MCF 10A (cell line): ENCODE results near the gene ADAM21. TPM values are rescaled to one million over a fixed set of nuclear protein-coding genes. Genes with fewer than 3 reads are reported as not detected.
"Not testable (repeated sequence)": the region's sequence is repeated elsewhere in the genome, so short reads cannot be mapped to it uniquely, and the experiment has no call there.

Source experiments
- BruUV-seq: library from RNA; stranded (reverse); fragments of 400-500 nt; replicated peaks from 2 replicates; lab custom pipeline; 2021; lab: Mats Ljungman, UMichigan
- CTCF ChIA-PET: fragments of 300-600 bp; sonication (Branson Sonifier 250); formaldehyde crosslinking; extraction: SDS; loops from one replicate; lab custom pipeline; 2021; ENCODE audit warnings: antibody characterized with exemption, inconsistent platforms; lab: Yijun Ruan, JAX
- POLR2A ChIA-PET: fragments of 300-600, 350-650 bp; sonication (Branson Sonifier 250); formaldehyde crosslinking; extraction: SDS; loops from one replicate; lab custom pipeline; 2020; ENCODE audit warnings: antibody characterized with exemption, inconsistent platforms; lab: Yijun Ruan, JAX
- DNase-seq: peaks from one replicate; pipeline ENCODE4 v3.0.0-alpha.2; 2018; ENCODE audit not compliant: unreplicated experiment
- H3K27ac Mint-ChIP-seq: one replicate; pipeline ENCODE4 v1.8.0; 2022; ENCODE audit warnings: mild to moderate bottlenecking, low read depth, mixed read lengths; ENCODE audit not compliant: unreplicated experiment
- H3K27me3 Mint-ChIP-seq: one replicate; pipeline ENCODE4 v1.8.0; 2022; ENCODE audit warnings: mixed read lengths; ENCODE audit not compliant: insufficient read depth, unreplicated experiment
- H3K36me3 Mint-ChIP-seq: one replicate; pipeline ENCODE4 v1.8.0; 2022; ENCODE audit warnings: mild to moderate bottlenecking, moderate library complexity, mixed read lengths; ENCODE audit not compliant: insufficient read depth, unreplicated experiment
- H3K4me1 Mint-ChIP-seq: one replicate; pipeline ENCODE4 v1.8.0; 2022; ENCODE audit warnings: mixed read lengths; ENCODE audit not compliant: insufficient read depth, unreplicated experiment
- H3K4me3 Mint-ChIP-seq: one replicate; pipeline ENCODE4 v1.8.0; 2022; ENCODE audit warnings: mild to moderate bottlenecking, moderate library complexity, mixed read lengths; ENCODE audit not compliant: unreplicated experiment
- H3K9me3 Mint-ChIP-seq: one replicate; pipeline ENCODE4 v1.8.0; 2022; ENCODE audit warnings: mixed read lengths; ENCODE audit not compliant: unreplicated experiment
- CTCF ChIP-seq: fragments of 200-600 bp; IDR thresholded peaks from one replicate; pipeline ENCODE4 v1.8.0; 2022; ENCODE audit warnings: antibody characterized with exemption, mild to moderate bottlenecking; ENCODE audit not compliant: unreplicated experiment
- intact Hi-C: fragments of 100-400 bp; cut with micrococcal nuclease; formaldehyde crosslinking; loops from 2 replicates; pipeline ENCODE4 v1.14.1; 2022
- total RNA-seq: library from RNA; stranded (reverse); gene quantifications from 2 replicates; pipeline ENCODE4 v1.2.3, GENCODE V29; 2022

The ADAM21 gene
- total RNA-seq, 1 experiment from 2014 or later = 0.37 TPM

- BruUV-seq = no TSS peak
- POLR2A ChIA-PET = no interaction called here
These were observed 20.5 kb downstream of the ADAM21 start for GRCh38 chr14:70472253-70473159.

GRCh38 chr14:70473825-70474224, 21.9 kb downstream of the ADAM21 start:
- ChIA-PET POLR2A (interaction anchor here (0.7 kb wide), 1 partner anchor 28 kb away, joined by 5 read pairs; no protein-coding TSS in a partner anchor), CTCF (no interaction called here)
- no peak for DNase-seq
- no TSS peak for BruUV-seq
- Mint-ChIP-seq H3K4me3 (no peak overlapping the region), H3K36me3 (peaks cover 7% of the 10 kb centered on the region), H3K27me3 (no peaks in the 10 kb centered on the region), H3K9me3 (no peaks in the 10 kb centered on the region), H3K27ac (peak overlapping the region; percentile 51), H3K4me1 (no peaks in the 10 kb centered on the region)
- no peak for TF ChIP-seq CTCF
- intact Hi-C loops = no loop called here

More at GRCh38 chr14:70472253-70473159, 20.5 kb downstream of the ADAM21 start:
- CTCF ChIA-PET = interaction anchor here (1.3 kb wide), 1 partner anchor 53 kb away, joined by 3 read pairs; no protein-coding TSS in a partner anchor
- intact Hi-C loops = no loop called here
- no peaks in the 10 kb centered on the region for H3K27me3 Mint-ChIP-seq
- no peak overlapping the region for H3K27ac Mint-ChIP-seq
- no peak for TF ChIP-seq CTCF
- no peaks in the 10 kb centered on the region for H3K4me1 Mint-ChIP-seq
- H3K9me3 Mint-ChIP-seq = no peaks in the 10 kb centered on the region
- no peak for DNase-seq
- peaks cover 7% of the 10 kb centered on the region for H3K36me3 Mint-ChIP-seq
- no peak overlapping the region for H3K4me3 Mint-ChIP-seq

- H3K27ac Mint-ChIP-seq, H3K36me3 Mint-ChIP-seq, DNase-seq, H3K9me3 Mint-ChIP-seq, BruUV-seq, H3K4me3 Mint-ChIP-seq, intact Hi-C loops, POLR2A ChIA-PET, H3K4me1 Mint-ChIP-seq, H3K27me3 Mint-ChIP-seq, CTCF ChIA-PET: not testable (repeated sequence)
These were observed 23.5 kb downstream of the ADAM21 start for GRCh38 chr14:70475459-70475858.

- intact Hi-C loops, H3K4me3 Mint-ChIP-seq, H3K9me3 Mint-ChIP-seq, H3K27me3 Mint-ChIP-seq, H3K36me3 Mint-ChIP-seq, POLR2A ChIA-PET, H3K4me1 Mint-ChIP-seq, DNase-seq, BruUV-seq, H3K27ac Mint-ChIP-seq: not testable (repeated sequence)
- CTCF ChIA-PET = interaction anchor here (0.7 kb wide), 1 partner anchor 56 kb away, joined by 3 read pairs; no protein-coding TSS in a partner anchor
These were observed 25.6 kb downstream of the ADAM21 start for GRCh38 chr14:70477356-70478105.
